Caco-2 (cell line): ENCODE data around the gene PDE3B. TPM values are rescaled to one million over a fixed set of nuclear protein-coding genes. Genes with fewer than 3 reads are reported as not detected.
"Not testable (repeated sequence)": the region's sequence is repeated elsewhere in the genome, so short reads cannot be mapped to it uniquely, and the experiment has no call there.

Experiments used
- BruUV-seq: library from RNA; stranded (reverse); fragments of 400-500 nt; replicated peaks from 2 replicates; lab custom pipeline; 2021; lab: Mats Ljungman, UMichigan
- CTCF ChIA-PET: fragments of 300-600 bp; sonication (Branson Sonifier 250); formaldehyde crosslinking; loops from one replicate; lab custom pipeline; 2022; ENCODE audit warnings: antibody characterized with exemption; lab: Charles Lee
- POLR2A ChIA-PET: fragments of 300-600 bp; sonication (Branson Sonifier 250); formaldehyde crosslinking; loops from one replicate; lab custom pipeline; 2022; ENCODE audit warnings: antibody characterized with exemption; lab: Charles Lee
- DNase-seq, 2 experiments: peaks; one replicate each; pipeline versions ENCODE4 v3.0.0 to v3.0.0-alpha.2; 2020 to 2022
- H3K27me3 ChIP-seq: replicated peaks from 2 replicates; pipeline ENCODE4 v1.6.0; 2011; ENCODE audit warnings: low read length; ENCODE audit not compliant: control insufficient read depth, insufficient read depth
- H3K36me3 ChIP-seq: 2 replicates; pipeline ENCODE4 v1.5.1; 2011; ENCODE audit warnings: low read length; ENCODE audit not compliant: control insufficient read depth, insufficient read depth
- H3K4me1 ChIP-seq: fragments of 250-450 bp; sonication (Bioruptor Pico); 2 replicates; pipeline ENCODE4 v1.5.1; 2020; ENCODE audit warnings: mild to moderate bottlenecking
- H3K4me3 ChIP-seq: 2 replicates; pipeline ENCODE4 v1.5.1; 2011; ENCODE audit warnings: low read depth, mild to moderate bottlenecking, control low read depth, low read length
- H3K9me3 ChIP-seq: fragments of 250-450 bp; sonication (Bioruptor Pico); 2 replicates; pipeline ENCODE4 v1.5.1; 2020; ENCODE audit warnings: mild to moderate bottlenecking, moderate library complexity
- H3K27ac Mint-ChIP-seq: one replicate; pipeline ENCODE4 v1.8.0; 2022; ENCODE audit warnings: mixed read lengths; ENCODE audit not compliant: unreplicated experiment
- H3K27me3 Mint-ChIP-seq: one replicate; pipeline ENCODE4 v1.8.0; 2022; ENCODE audit warnings: mixed read lengths; ENCODE audit not compliant: insufficient read depth, unreplicated experiment
- H3K36me3 Mint-ChIP-seq: one replicate; pipeline ENCODE4 v1.8.0; 2022; ENCODE audit warnings: mild to moderate bottlenecking, mixed read lengths; ENCODE audit not compliant: insufficient read depth, unreplicated experiment
- H3K4me1 Mint-ChIP-seq: one replicate; pipeline ENCODE4 v1.8.0; 2022; ENCODE audit warnings: low read depth, mixed read lengths; ENCODE audit not compliant: unreplicated experiment
- H3K4me3 Mint-ChIP-seq: one replicate; pipeline ENCODE4 v1.8.0; 2022; ENCODE audit warnings: mild to moderate bottlenecking, moderate library complexity, mixed read lengths; ENCODE audit not compliant: unreplicated experiment
- H3K9me3 Mint-ChIP-seq: one replicate; pipeline ENCODE4 v1.8.0; 2022; ENCODE audit warnings: mixed read lengths; ENCODE audit not compliant: unreplicated experiment
- intact Hi-C: fragments of 100-400 bp; cut with micrococcal nuclease; formaldehyde crosslinking; loops from one replicate; pipeline ENCODE4 v1.10.0; 2022; ENCODE audit not compliant: unreplicated experiment
- total RNA-seq: library from RNA; stranded (reverse); gene quantifications from 2 replicates; pipeline ENCODE4 v1.2.3, GENCODE V29; 2022
- TF ChIP-seq, protein P1 (sequence below), 2 experiments: fragments of 200-600 bp in 1 of 2; IDR thresholded peaks; 1 replicate in 1 of 2; 2 replicates in 1 of 2; pipeline versions ENCODE4 v1.5.1 to v1.8.0; 2011 to 2022; ENCODE audit warnings: antibody characterized with exemption in 1 of 2, control low read depth in 1 of 2, inconsistent platforms in 1 of 2, low read depth in 1 of 2, low read length in 1 of 2, mild to moderate bottlenecking in 1 of 2, moderate library complexity in 1 of 2; ENCODE audit not compliant: insufficient read depth in 1 of 2, severe bottlenecking in 1 of 2, unreplicated experiment in 1 of 2

PDE3B gene
- total RNA-seq, 1 experiment from 2014 or later = 21.8 TPM

- CTCF ChIA-PET = no interaction called here
These were observed 34.7 kb downstream of the PDE3B start for GRCh38 chr11:14678350-14678749.

GRCh38 chr11:14679662-14680061 lies 36.1 kb downstream of the PDE3B start:
- no peak overlapping the region for H3K4me3 ChIP-seq
- peaks cover 23% of the 10 kb centered on the region for H3K9me3 Mint-ChIP-seq
- no peaks in the 10 kb centered on the region for H3K27me3 Mint-ChIP-seq
- H3K4me1 Mint-ChIP-seq = peaks cover 9% of the 10 kb centered on the region
- H3K27ac Mint-ChIP-seq = no peak overlapping the region
- DNase-seq = no peak
- intact Hi-C loops = no loop called here
- H3K4me3 Mint-ChIP-seq = no peak overlapping the region
- peaks cover 11% of the 10 kb centered on the region for H3K4me1 ChIP-seq
- BruUV-seq = no TSS peak
- TF ChIP-seq, protein P1, sequence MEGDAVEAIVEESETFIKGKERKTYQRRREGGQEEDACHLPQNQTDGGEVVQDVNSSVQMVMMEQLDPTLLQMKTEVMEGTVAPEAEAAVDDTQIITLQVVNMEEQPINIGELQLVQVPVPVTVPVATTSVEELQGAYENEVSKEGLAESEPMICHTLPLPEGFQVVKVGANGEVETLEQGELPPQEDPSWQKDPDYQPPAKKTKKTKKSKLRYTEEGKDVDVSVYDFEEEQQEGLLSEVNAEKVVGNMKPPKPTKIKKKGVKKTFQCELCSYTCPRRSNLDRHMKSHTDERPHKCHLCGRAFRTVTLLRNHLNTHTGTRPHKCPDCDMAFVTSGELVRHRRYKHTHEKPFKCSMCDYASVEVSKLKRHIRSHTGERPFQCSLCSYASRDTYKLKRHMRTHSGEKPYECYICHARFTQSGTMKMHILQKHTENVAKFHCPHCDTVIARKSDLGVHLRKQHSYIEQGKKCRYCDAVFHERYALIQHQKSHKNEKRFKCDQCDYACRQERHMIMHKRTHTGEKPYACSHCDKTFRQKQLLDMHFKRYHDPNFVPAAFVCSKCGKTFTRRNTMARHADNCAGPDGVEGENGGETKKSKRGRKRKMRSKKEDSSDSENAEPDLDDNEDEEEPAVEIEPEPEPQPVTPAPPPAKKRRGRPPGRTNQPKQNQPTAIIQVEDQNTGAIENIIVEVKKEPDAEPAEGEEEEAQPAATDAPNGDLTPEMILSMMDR (IDR thresholded peaks at IDR 0.05; ENCODE audit: insufficient read depth in 1 of 2, low read depth in 1 of 2, low read length in 1 of 2, severe bottlenecking in 1 of 2, unreplicated experiment in 1 of 2) = no peak
- POLR2A ChIA-PET = no interaction called here
- 0 out of 2 replicates have a peak, but pooled peaks cover 4% of the 10 kb centered on the region for H3K9me3 ChIP-seq
- no peaks in the 10 kb centered on the region for H3K27me3 ChIP-seq
- H3K36me3 ChIP-seq = no peaks in the 10 kb centered on the region
- no peaks in the 10 kb centered on the region for H3K36me3 Mint-ChIP-seq
- CTCF ChIA-PET = no interaction called here

More at GRCh38 chr11:14678350-14678749, 34.7 kb downstream of the PDE3B start:
- H3K27me3 Mint-ChIP-seq = no peaks in the 10 kb centered on the region
- peaks cover 12% of the 10 kb centered on the region for H3K9me3 Mint-ChIP-seq
- no peak overlapping the region for H3K4me3 Mint-ChIP-seq
- no peak overlapping the region for H3K4me3 ChIP-seq
- H3K36me3 ChIP-seq = no peaks in the 10 kb centered on the region
- H3K9me3 ChIP-seq = 0 out of 2 replicates have a peak, but pooled peaks cover 4% of the 10 kb centered on the region
- no TSS peak for BruUV-seq
- DNase-seq = no peak
- TF ChIP-seq, protein P1 (IDR thresholded peaks at IDR 0.05; ENCODE audit: insufficient read depth in 1 of 2, low read depth in 1 of 2, low read length in 1 of 2, severe bottlenecking in 1 of 2, unreplicated experiment in 1 of 2) = no peak
- no peaks in the 10 kb centered on the region for H3K27me3 ChIP-seq
- intact Hi-C loops = no loop called here
- no peaks in the 10 kb centered on the region for H3K4me1 Mint-ChIP-seq
- peaks cover 11% of the 10 kb centered on the region for H3K4me1 ChIP-seq
- H3K36me3 Mint-ChIP-seq = peaks cover 8% of the 10 kb centered on the region
- H3K27ac Mint-ChIP-seq = no peak overlapping the region
- POLR2A ChIA-PET = no interaction called here

GRCh38 chr11:14684234-14684915 lies 40.8 kb downstream of the PDE3B start:
- Mint-ChIP-seq H3K9me3 (peaks cover 23% of the 10 kb centered on the region), H3K4me1 (peaks cover 17% of the 10 kb centered on the region), H3K27ac (peak overlapping the region; percentile 6)
- H3K4me3 Mint-ChIP-seq, H3K36me3 ChIP-seq, BruUV-seq, H3K36me3 Mint-ChIP-seq, CTCF ChIA-PET, H3K4me1 ChIP-seq, POLR2A ChIA-PET, H3K4me3 ChIP-seq, H3K27me3 Mint-ChIP-seq, H3K9me3 ChIP-seq, H3K27me3 ChIP-seq: not testable (repeated sequence)
- peak; percentile 38 to 49 for DNase-seq
- intact Hi-C loops = loop anchor here (1.0 kb wide), 1 partner anchor 27 kb away; no protein-coding TSS in a partner anchor
